Hepatocyte (in vitro differentiated cells): ENCODE results near the gene PRKAB2. TPM values are rescaled to one million over a fixed set of nuclear protein-coding genes. Genes with fewer than 3 reads are reported as not detected.

ENCODE experiments used
- DNase-seq: peaks from one replicate; pipeline ENCODE4 v3.0.0-alpha.2; 2016; ENCODE audit warnings: low spot score
- H2AFZ ChIP-seq: fragments of 200-600 bp; sonication (generic); 2 replicates; pipeline ENCODE4 v1.6.0; 2016; ENCODE audit warnings: antibody characterized with exemption, mild to moderate bottlenecking
- H3K27ac ChIP-seq: fragments of 200-600 bp; sonication (generic); 2 replicates; pipeline ENCODE4 v1.5.1; 2016; ENCODE audit warnings: mild to moderate bottlenecking
- H3K27me3 ChIP-seq: fragments of 200-600 bp; sonication (generic); 2 replicates; pipeline ENCODE4 v1.6.1; 2016
- H3K36me3 ChIP-seq: fragments of 200-600 bp; sonication (generic); replicated peaks from 2 replicates; pipeline ENCODE4 v1.5.1; 2016; ENCODE audit warnings: low read depth; ENCODE audit not compliant: insufficient read depth
- H3K4me1 ChIP-seq: fragments of 200-600 bp; sonication (generic); 2 replicates; pipeline ENCODE4 v1.5.1; 2016; ENCODE audit warnings: mild to moderate bottlenecking, moderate library complexity; ENCODE audit not compliant: insufficient read depth
- H3K4me2 ChIP-seq: fragments of 200-600 bp; sonication (generic); 2 replicates; pipeline ENCODE4 v1.6.0; 2016
- H3K4me3 ChIP-seq: fragments of 200-600 bp; sonication (generic); 2 replicates; pipeline ENCODE4 v1.5.1; 2016; ENCODE audit warnings: mild to moderate bottlenecking
- H3K79me2 ChIP-seq: fragments of 200-600 bp; sonication (generic); 2 replicates; pipeline ENCODE4 v1.6.0; 2017; ENCODE audit warnings: mild to moderate bottlenecking
- H3K9me2 ChIP-seq: fragments of 200-600 bp; sonication (generic); replicated peaks from 2 replicates; pipeline ENCODE4 v1.6.0; 2017; ENCODE audit warnings: mild to moderate bottlenecking; ENCODE audit not compliant: insufficient read depth
- H3K9me3 ChIP-seq: fragments of 200-600 bp; sonication (generic); 2 replicates; pipeline ENCODE4 v1.5.1; 2016; ENCODE audit warnings: low read depth, mild to moderate bottlenecking
- H4K20me1 ChIP-seq: fragments of 200-600 bp; sonication (generic); 2 replicates; pipeline ENCODE4 v1.6.0; 2016; ENCODE audit warnings: mild to moderate bottlenecking; ENCODE audit not compliant: insufficient read depth, poor library complexity, severe bottlenecking
- EZH2 ChIP-seq: fragments of 200-600 bp; sonication (generic); IDR thresholded peaks from 2 replicates; pipeline ENCODE4 v1.6.1; 2016; ENCODE audit warnings: antibody characterized with exemption, mild to moderate bottlenecking, borderline replicate concordance
- EZH2phosphoT487 ChIP-seq: fragments of 200-600 bp; sonication (generic); IDR thresholded peaks from one replicate; pipeline ENCODE4 v1.6.1; 2018; ENCODE audit warnings: antibody characterized with exemption, mild to moderate bottlenecking, low read depth, moderate library complexity; ENCODE audit not compliant: unreplicated experiment, severe bottlenecking
- WGBS: methylation state at CpG from one replicate; pipeline ENCODE4 v1.1.6; 2016; ENCODE audit warnings: low lambda C conversion rate; ENCODE audit errors: missing lambda C conversion rate; 5-methylcytosine and 5-hydroxymethylcytosine counted together
- polyA plus RNA-seq: library from polyadenylated mRNA; unstranded; fragments of >200 nt; fragmentation: Nextera tagmentation; extraction: Ambion mirVana; gene quantifications from 2 replicates; pipeline ENCODE4 v1.2.1, GENCODE V29; 2016
- total RNA-seq: library from RNA; depleted of rRNA; stranded (reverse); fragments of >200 nt; gene quantifications from 2 replicates; pipeline ENCODE4 v1.2.3, GENCODE V29; 2014
- TF ChIP-seq, protein P1 (sequence below): fragments of 200-600 bp; sonication (generic); IDR thresholded peaks from 2 replicates; pipeline ENCODE4 v1.5.1; 2016; ENCODE audit warnings: antibody characterized with exemption, mild to moderate bottlenecking; ENCODE audit not compliant: poor library complexity

The PRKAB2 gene
- total and polyA plus RNA-seq, 2 experiments from 2014 or later, result 13.6 to 28.6 TPM

- 92% methylated on average over 3 of the region's 3 CpGs for WGBS
- no peak for DNase-seq
- Histone ChIP-seq H3K4me3 (no peak overlapping the region), H4K20me1 (no peaks in the 10 kb centered on the region), H3K27me3 (no peaks in the 10 kb centered on the region), H2AFZ (no peak overlapping the region), H3K36me3 (no peaks in the 10 kb centered on the region), H3K9me2 (no peaks in the 10 kb centered on the region), H3K4me2 (peak overlapping the region; percentile 29), H3K9me3 (no peaks in the 10 kb centered on the region), H3K27ac (peak overlapping the region; percentile 11), H3K79me2 (no peaks in the 10 kb centered on the region), H3K4me1 (peaks cover 37% of the 10 kb centered on the region)
- TF ChIP-seq, protein P1, sequence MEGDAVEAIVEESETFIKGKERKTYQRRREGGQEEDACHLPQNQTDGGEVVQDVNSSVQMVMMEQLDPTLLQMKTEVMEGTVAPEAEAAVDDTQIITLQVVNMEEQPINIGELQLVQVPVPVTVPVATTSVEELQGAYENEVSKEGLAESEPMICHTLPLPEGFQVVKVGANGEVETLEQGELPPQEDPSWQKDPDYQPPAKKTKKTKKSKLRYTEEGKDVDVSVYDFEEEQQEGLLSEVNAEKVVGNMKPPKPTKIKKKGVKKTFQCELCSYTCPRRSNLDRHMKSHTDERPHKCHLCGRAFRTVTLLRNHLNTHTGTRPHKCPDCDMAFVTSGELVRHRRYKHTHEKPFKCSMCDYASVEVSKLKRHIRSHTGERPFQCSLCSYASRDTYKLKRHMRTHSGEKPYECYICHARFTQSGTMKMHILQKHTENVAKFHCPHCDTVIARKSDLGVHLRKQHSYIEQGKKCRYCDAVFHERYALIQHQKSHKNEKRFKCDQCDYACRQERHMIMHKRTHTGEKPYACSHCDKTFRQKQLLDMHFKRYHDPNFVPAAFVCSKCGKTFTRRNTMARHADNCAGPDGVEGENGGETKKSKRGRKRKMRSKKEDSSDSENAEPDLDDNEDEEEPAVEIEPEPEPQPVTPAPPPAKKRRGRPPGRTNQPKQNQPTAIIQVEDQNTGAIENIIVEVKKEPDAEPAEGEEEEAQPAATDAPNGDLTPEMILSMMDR, result no peak
- TF ChIP-seq EZH2 (no peak), EZH2phosphoT487 (no peak)
These were observed 43.9 kb upstream of the PRKAB2 start for GRCh38 chr1:147216124-147216523.

GRCh38 chr1:147215540-147215916 lies 43.3 kb upstream of the PRKAB2 start:
- Histone ChIP-seq H3K36me3 (no peaks in the 10 kb centered on the region), H3K27me3 (no peaks in the 10 kb centered on the region), H4K20me1 (no peaks in the 10 kb centered on the region), H3K4me3 (no peak overlapping the region), H3K27ac (peak overlapping the region; percentile 7), H3K4me1 (peaks cover 39% of the 10 kb centered on the region), H2AFZ (no peak overlapping the region), H3K9me2 (no peaks in the 10 kb centered on the region), H3K4me2 (peak overlapping the region; percentile 29), H3K79me2 (no peaks in the 10 kb centered on the region), H3K9me3 (no peaks in the 10 kb centered on the region)
- no peak for DNase-seq
- no peak for TF ChIP-seq EZH2
- TF ChIP-seq, protein P1, result no peak
- no peak for TF ChIP-seq EZH2phosphoT487
- 30% methylated on average over 2 of the region's 2 CpGs for WGBS

DNA sequence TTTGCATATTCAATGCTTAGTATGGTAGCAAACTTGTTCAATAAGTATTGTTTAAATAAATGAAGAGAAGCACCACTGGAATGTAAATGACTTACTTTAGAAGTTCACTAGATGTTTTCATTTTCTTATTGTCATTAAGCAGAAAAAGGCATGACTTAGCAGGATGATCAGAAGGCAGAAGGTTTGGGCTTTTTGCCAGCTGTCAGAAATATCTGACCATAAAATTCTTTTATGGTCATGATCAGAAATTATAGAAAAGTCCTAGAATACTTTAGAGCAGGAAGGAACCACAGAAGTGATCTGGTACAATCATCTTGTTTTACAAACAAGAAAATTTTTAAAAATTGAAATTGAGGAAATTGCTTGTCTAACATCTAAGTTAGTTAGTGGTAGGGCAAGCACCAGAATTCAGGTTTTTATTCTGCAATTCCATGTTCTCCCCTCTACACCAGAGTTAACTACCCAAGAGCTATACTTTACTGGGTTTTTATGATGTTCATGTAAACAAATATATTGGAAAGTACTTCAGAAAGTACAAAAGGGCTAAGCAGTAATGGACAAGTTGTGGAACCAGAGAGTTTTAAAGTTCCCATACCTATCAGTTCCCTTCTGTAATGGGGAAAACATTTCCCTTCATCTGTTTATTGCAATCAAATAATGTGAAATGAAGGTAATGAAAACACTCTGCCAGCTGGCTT lies 42.7 kb upstream of the PRKAB2 start:
- H3K4me2 ChIP-seq, result peak overlapping the region; percentile 29
- no peak overlapping the region for H3K4me3 ChIP-seq
- no peaks in the 10 kb centered on the region for H3K79me2 ChIP-seq
- no peaks in the 10 kb centered on the region for H3K27me3 ChIP-seq
- H3K9me2 ChIP-seq, result no peaks in the 10 kb centered on the region
- no peaks in the 10 kb centered on the region for H3K36me3 ChIP-seq
- H4K20me1 ChIP-seq, result no peaks in the 10 kb centered on the region
- H2AFZ ChIP-seq, result no peak overlapping the region
- DNase-seq, result no peak
- TF ChIP-seq, protein P1, result no peak
- no peak for TF ChIP-seq EZH2phosphoT487
- TF ChIP-seq EZH2, result no peak
- peak overlapping the region; percentile 7 for H3K27ac ChIP-seq
- peaks cover 39% of the 10 kb centered on the region for H3K4me1 ChIP-seq
- H3K9me3 ChIP-seq, result no peaks in the 10 kb centered on the region
